ENCODE data around the gene CNPY1. TPM values are rescaled to one million over a fixed set of nuclear protein-coding genes. Genes with fewer than 3 reads are reported as not detected.

Gene CNPY1
- total RNA-seq, 1 experiment from 2014 or later, result not detected

GRCh38 chr7:155571581-155572345 is 25.4 kb upstream of the CNPY1 start:
- Mint-ChIP-seq H3K27ac (ENCODE audit: unreplicated experiment) (no peak overlapping the region), H3K4me3 (ENCODE audit: unreplicated experiment) (no peak overlapping the region), H3K9me3 (ENCODE audit: unreplicated experiment) (no peaks in the 10 kb centered on the region), H3K4me1 (ENCODE audit: low read depth, unreplicated experiment) (no peaks in the 10 kb centered on the region), H3K27me3 (ENCODE audit: insufficient read depth, unreplicated experiment) (no peaks in the 10 kb centered on the region), H3K36me3 (ENCODE audit: insufficient read depth, unreplicated experiment) (no peaks in the 10 kb centered on the region)
- no peak for DNase-seq
- Histone ChIP-seq H3K4me1 (0 out of 2 replicates have a peak, but pooled peaks cover 2% of the 10 kb centered on the region), H3K36me3 (ENCODE audit: control insufficient read depth, insufficient read depth, low read length) (no peaks in the 10 kb centered on the region), H3K9me3 (no peaks in the 10 kb centered on the region), H3K27me3 (replicated peaks; ENCODE audit: control insufficient read depth, insufficient read depth, low read length) (no peaks in the 10 kb centered on the region), H3K4me3 (ENCODE audit: low read depth, low read length) (no peak overlapping the region)
- intact Hi-C loops (cut with micrococcal nuclease; ENCODE audit: unreplicated experiment), result no loop called here
- POLR2A ChIA-PET, result no interaction called here
- BruUV-seq (replicated peaks), result no TSS peak
- no peak for TF ChIP-seq CTCF (IDR thresholded peaks at IDR 0.05; ENCODE audit: insufficient read depth in 1 of 2, low read depth in 1 of 2, low read length in 1 of 2, severe bottlenecking in 1 of 2, unreplicated experiment in 1 of 2)
- CTCF ChIA-PET, result no interaction called here

GRCh38 chr7:155570991-155571390 is 24.6 kb upstream of the CNPY1 start:
- H3K36me3 Mint-ChIP-seq (ENCODE audit: insufficient read depth, unreplicated experiment), result no peaks in the 10 kb centered on the region
- no TSS peak for BruUV-seq (replicated peaks)
- no peaks in the 10 kb centered on the region for H3K27me3 Mint-ChIP-seq (ENCODE audit: insufficient read depth, unreplicated experiment)
- Histone ChIP-seq H3K4me1 (0 out of 2 replicates have a peak, but pooled peaks cover 2% of the 10 kb centered on the region), H3K36me3 (ENCODE audit: control insufficient read depth, insufficient read depth, low read length) (no peaks in the 10 kb centered on the region), H3K4me3 (ENCODE audit: low read depth, low read length) (no peak overlapping the region), H3K9me3 (no peaks in the 10 kb centered on the region), H3K27me3 (replicated peaks; ENCODE audit: control insufficient read depth, insufficient read depth, low read length) (no peaks in the 10 kb centered on the region)
- H3K4me3 Mint-ChIP-seq (ENCODE audit: unreplicated experiment), result no peak overlapping the region
- intact Hi-C loops (cut with micrococcal nuclease; ENCODE audit: unreplicated experiment), result no loop called here
- no peak for DNase-seq
- ChIA-PET CTCF (no interaction called here), POLR2A (no interaction called here)
- no peaks in the 10 kb centered on the region for H3K4me1 Mint-ChIP-seq (ENCODE audit: low read depth, unreplicated experiment)
- H3K9me3 Mint-ChIP-seq (ENCODE audit: unreplicated experiment), result no peaks in the 10 kb centered on the region
- TF ChIP-seq CTCF (IDR thresholded peaks at IDR 0.05; ENCODE audit: insufficient read depth in 1 of 2, low read depth in 1 of 2, low read length in 1 of 2, severe bottlenecking in 1 of 2, unreplicated experiment in 1 of 2), result no peak
- H3K27ac Mint-ChIP-seq (ENCODE audit: unreplicated experiment), result no peak overlapping the region

- no peaks in the 10 kb centered on the region for H3K27me3 ChIP-seq (replicated peaks; ENCODE audit: control insufficient read depth, insufficient read depth, low read length)
- intact Hi-C loops (cut with micrococcal nuclease; ENCODE audit: unreplicated experiment), result no loop called here
- H3K36me3 Mint-ChIP-seq (ENCODE audit: insufficient read depth, unreplicated experiment), result no peaks in the 10 kb centered on the region
- H3K36me3 ChIP-seq (ENCODE audit: control insufficient read depth, insufficient read depth, low read length), result no peaks in the 10 kb centered on the region
- no peaks in the 10 kb centered on the region for H3K9me3 ChIP-seq
- no peak overlapping the region for H3K4me3 Mint-ChIP-seq (ENCODE audit: unreplicated experiment)
- no peak overlapping the region for H3K27ac Mint-ChIP-seq (ENCODE audit: unreplicated experiment)
- DNase-seq, result no peak
- no peaks in the 10 kb centered on the region for H3K9me3 Mint-ChIP-seq (ENCODE audit: unreplicated experiment)
- BruUV-seq (replicated peaks), result no TSS peak
- H3K4me3 ChIP-seq (ENCODE audit: low read depth, low read length), result no peak overlapping the region
- POLR2A ChIA-PET, result no interaction called here
- H3K4me1 ChIP-seq, result 0 out of 2 replicates have a peak, but pooled peaks cover 2% of the 10 kb centered on the region
- no peaks in the 10 kb centered on the region for H3K4me1 Mint-ChIP-seq (ENCODE audit: low read depth, unreplicated experiment)
- no peak for TF ChIP-seq CTCF (IDR thresholded peaks at IDR 0.05; ENCODE audit: insufficient read depth in 1 of 2, low read depth in 1 of 2, low read length in 1 of 2, severe bottlenecking in 1 of 2, unreplicated experiment in 1 of 2)
- CTCF ChIA-PET, result no interaction called here
- no peaks in the 10 kb centered on the region for H3K27me3 Mint-ChIP-seq (ENCODE audit: insufficient read depth, unreplicated experiment)
These were observed 24.0 kb upstream of the CNPY1 start for GRCh38 chr7:155570171-155570958.

All from Caco-2 (cell line).